Endodermal cell (in vitro differentiated cells): ENCODE results near the gene LPIN3. TPM values are rescaled to one million over a fixed set of nuclear protein-coding genes. Genes with fewer than 3 reads are reported as not detected.
A peak's percentile ranks its signal among the peaks of the same experiment; 100 is the strongest.

Experiments
- DNase-seq: peaks from one replicate; pipeline ENCODE4 v3.0.0-alpha.2; 2017
- H3K27ac ChIP-seq: 2 replicates; pipeline ENCODE4 v1.5.1; 2013; ENCODE audit warnings: mild to moderate bottlenecking, low read depth, low read length, moderate library complexity
- H3K27me3 ChIP-seq: 2 replicates; pipeline ENCODE4 v1.6.1; 2013; ENCODE audit warnings: mild to moderate bottlenecking, low read length, moderate library complexity; ENCODE audit not compliant: insufficient read depth, control insufficient read depth, poor library complexity, severe bottlenecking
- H3K36me3 ChIP-seq: 2 replicates; pipeline ENCODE4 v1.7.0; 2013; ENCODE audit warnings: mild to moderate bottlenecking, low read length, moderate library complexity; ENCODE audit not compliant: control insufficient read depth, insufficient read depth
- H3K4me1 ChIP-seq: one replicate; pipeline ENCODE4 v1.7.0; 2013; ENCODE audit warnings: low read length; ENCODE audit not compliant: control insufficient read depth, insufficient read depth
- H3K4me3 ChIP-seq: 2 replicates; pipeline ENCODE4 v1.5.1; 2013; ENCODE audit warnings: mild to moderate bottlenecking, low read length, moderate library complexity
- H3K9ac ChIP-seq: 2 replicates; pipeline ENCODE4 v1.6.1; 2013; ENCODE audit warnings: mild to moderate bottlenecking, low read length, moderate library complexity; ENCODE audit not compliant: poor library complexity, severe bottlenecking; ENCODE audit errors: extremely low read depth
- H3K9me3 ChIP-seq: 2 replicates; pipeline ENCODE4 v1.6.1; 2013; ENCODE audit warnings: mild to moderate bottlenecking, low read length, moderate library complexity; ENCODE audit not compliant: control insufficient read depth
- H3K27ac Mint-ChIP-seq: 2 replicates; pipeline ENCODE4 v1.8.0; 2020; ENCODE audit warnings: mixed read lengths
- H3K27me3 Mint-ChIP-seq: 2 replicates; pipeline ENCODE4 v1.8.0; 2021; ENCODE audit warnings: mild to moderate bottlenecking, mixed read lengths; ENCODE audit not compliant: insufficient read depth
- H3K36me3 Mint-ChIP-seq: 2 replicates; pipeline ENCODE4 v1.8.0; 2020; ENCODE audit warnings: low read depth, mixed read lengths
- H3K4me1 Mint-ChIP-seq: 2 replicates; pipeline ENCODE4 v1.8.0; 2020; ENCODE audit warnings: mixed read lengths
- H3K4me3 Mint-ChIP-seq: 2 replicates; pipeline ENCODE4 v1.8.0; 2020; ENCODE audit warnings: mild to moderate bottlenecking, moderate library complexity, mixed read lengths
- H3K9me3 Mint-ChIP-seq: 2 replicates; pipeline ENCODE4 v1.8.0; 2020; ENCODE audit warnings: mild to moderate bottlenecking, mixed read lengths
- WGBS, 2 experiments: methylation state at CpG; one replicate each; pipeline versions ENCODE4 v1.1.5 to v1.1.7; 2013; ENCODE audit warnings: missing lambda C conversion rate in 2 of 2, mixed read lengths in 1 of 2; ENCODE audit not compliant: insufficient coverage in 1 of 2, insufficient read length in 1 of 2; 5-methylcytosine and 5-hydroxymethylcytosine counted together
- total RNA-seq, 2 donors: library from RNA; stranded (reverse); fragmentation: NEBNext Ultra II Directional in 1 of 2; extraction: Animal tissue kit (Norgen Biotek cat#: 25700) in 1 of 2; gene quantifications; 2 replicates in 1 of 2; 3 replicates in 1 of 2; pipeline ENCODE4 v1.2.1, GENCODE V29; 2021
- TF ChIP-seq, protein P1 (sequence below): fragments of 200-600 bp; sonication (generic); conservative IDR thresholded peaks from 2 replicates; pipeline ENCODE4 v1.5.0; 2021; ENCODE audit warnings: antibody characterized with exemption, mild to moderate bottlenecking

The LPIN3 gene
- total RNA-seq, 2 donors from 2014 or later = 13.1 to 13.2 TPM

DNA sequence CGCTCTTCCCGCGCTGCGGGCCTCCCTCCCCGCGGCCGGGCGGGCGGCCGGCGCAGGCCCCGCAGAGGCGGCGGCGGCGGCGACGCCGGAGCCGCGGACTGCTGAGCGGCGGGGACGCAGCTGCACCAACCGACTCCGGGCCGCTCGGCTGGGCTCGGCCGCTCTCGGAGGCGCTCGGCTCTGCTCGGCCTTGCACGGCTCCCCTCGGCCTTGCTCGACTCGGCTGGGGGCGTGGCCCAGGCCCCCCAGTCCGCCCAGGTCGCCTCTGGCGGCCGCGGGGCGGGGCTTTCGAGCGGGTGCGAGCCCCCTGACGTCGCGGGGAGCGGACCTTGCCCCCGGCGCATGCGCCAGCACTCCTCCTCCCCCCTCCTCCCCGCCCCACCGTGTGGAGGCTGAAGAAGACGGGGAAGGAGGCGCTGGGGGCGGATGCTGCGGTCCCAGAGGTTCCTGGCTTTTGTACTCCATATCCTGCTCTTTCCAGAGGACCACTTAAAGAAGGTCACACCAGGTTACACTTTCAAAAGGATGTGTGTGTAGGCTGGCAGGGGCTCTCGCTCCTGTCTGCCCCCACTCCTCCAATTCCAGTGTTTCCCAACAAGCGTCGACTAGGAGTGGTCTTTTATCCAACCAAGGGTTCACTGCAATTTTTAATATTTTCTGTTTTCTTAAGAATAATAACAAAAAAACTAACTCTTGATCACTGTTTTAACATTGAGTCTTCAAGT lies 22.9 kb upstream of the LPIN3 start, which contains the start of gene ZHX3:
TSS of gene ZHX3 (minus strand) at position 186 of the 725 bp plus-strand sequence. CDS start 112,815 bp downstream, outside the sequence.
- Histone ChIP-seq H3K4me3 (peak within 1 kb of the TSS; percentile 85), H3K27me3 (peaks cover 9% of the 10 kb centered on the region), H3K36me3 (no peaks in the 10 kb centered on the region), H3K27ac (peak within 1 kb of the TSS; percentile 66), H3K9ac (peak within 1 kb of the TSS; percentile 40), H3K4me1 (no peaks in the 10 kb centered on the region), H3K9me3 (no peaks in the 10 kb centered on the region)
- DNase-seq = peak; percentile 98
- 1 to 40% methylated on average over 1 to 63 of the region's 64 CpGs for WGBS, 2 experiments
- H3K36me3 Mint-ChIP-seq = no peaks in the 10 kb centered on the region
- TF ChIP-seq, protein P1, sequence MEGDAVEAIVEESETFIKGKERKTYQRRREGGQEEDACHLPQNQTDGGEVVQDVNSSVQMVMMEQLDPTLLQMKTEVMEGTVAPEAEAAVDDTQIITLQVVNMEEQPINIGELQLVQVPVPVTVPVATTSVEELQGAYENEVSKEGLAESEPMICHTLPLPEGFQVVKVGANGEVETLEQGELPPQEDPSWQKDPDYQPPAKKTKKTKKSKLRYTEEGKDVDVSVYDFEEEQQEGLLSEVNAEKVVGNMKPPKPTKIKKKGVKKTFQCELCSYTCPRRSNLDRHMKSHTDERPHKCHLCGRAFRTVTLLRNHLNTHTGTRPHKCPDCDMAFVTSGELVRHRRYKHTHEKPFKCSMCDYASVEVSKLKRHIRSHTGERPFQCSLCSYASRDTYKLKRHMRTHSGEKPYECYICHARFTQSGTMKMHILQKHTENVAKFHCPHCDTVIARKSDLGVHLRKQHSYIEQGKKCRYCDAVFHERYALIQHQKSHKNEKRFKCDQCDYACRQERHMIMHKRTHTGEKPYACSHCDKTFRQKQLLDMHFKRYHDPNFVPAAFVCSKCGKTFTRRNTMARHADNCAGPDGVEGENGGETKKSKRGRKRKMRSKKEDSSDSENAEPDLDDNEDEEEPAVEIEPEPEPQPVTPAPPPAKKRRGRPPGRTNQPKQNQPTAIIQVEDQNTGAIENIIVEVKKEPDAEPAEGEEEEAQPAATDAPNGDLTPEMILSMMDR = no peak
- no peaks in the 10 kb centered on the region for H3K9me3 Mint-ChIP-seq
- peaks cover 20% of the 10 kb centered on the region for H3K27me3 Mint-ChIP-seq
- peaks cover 6% of the 10 kb centered on the region for H3K4me1 Mint-ChIP-seq
- no peak within 1 kb of the TSS for H3K27ac Mint-ChIP-seq
- peak within 1 kb of the TSS; percentile 69 for H3K4me3 Mint-ChIP-seq

DNA sequence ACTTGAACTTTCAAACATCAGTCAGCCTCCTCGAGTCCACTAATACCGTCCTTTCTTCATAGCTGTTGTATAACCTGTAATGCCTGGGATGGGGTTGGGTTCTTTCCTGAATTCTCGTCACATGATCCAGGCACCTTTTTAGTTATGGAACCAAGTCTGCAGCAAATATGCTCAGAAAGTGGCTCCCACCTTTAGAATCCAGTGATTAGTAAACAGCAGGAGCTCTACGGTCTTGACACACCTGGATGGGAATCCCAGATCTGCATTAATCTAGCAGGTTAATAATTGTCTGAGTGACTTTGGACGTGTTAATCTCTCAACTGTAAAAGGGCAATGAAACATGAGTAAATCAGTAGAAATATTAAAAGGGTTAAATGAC lies 22.4 kb upstream of the LPIN3 start:
- H3K4me1 ChIP-seq = no peaks in the 10 kb centered on the region
- H3K36me3 Mint-ChIP-seq = no peaks in the 10 kb centered on the region
- peak overlapping the region; percentile 69 for H3K4me3 Mint-ChIP-seq
- no peaks in the 10 kb centered on the region for H3K9me3 Mint-ChIP-seq
- H3K36me3 ChIP-seq = no peaks in the 10 kb centered on the region
- peaks cover 9% of the 10 kb centered on the region for H3K27me3 ChIP-seq
- 87 to 89% methylated on average over 3 to 5 of the region's 5 CpGs for WGBS, 2 experiments
- H3K9me3 ChIP-seq = no peaks in the 10 kb centered on the region
- peaks cover 20% of the 10 kb centered on the region for H3K27me3 Mint-ChIP-seq
- no peak for DNase-seq
- TF ChIP-seq, protein P1 = no peak
- peak overlapping the region; percentile 80 for H3K4me3 ChIP-seq
- H3K9ac ChIP-seq = no peak overlapping the region
- peaks cover 6% of the 10 kb centered on the region for H3K4me1 Mint-ChIP-seq
- no peak overlapping the region for H3K27ac Mint-ChIP-seq
- no peak overlapping the region for H3K27ac ChIP-seq

DNA sequence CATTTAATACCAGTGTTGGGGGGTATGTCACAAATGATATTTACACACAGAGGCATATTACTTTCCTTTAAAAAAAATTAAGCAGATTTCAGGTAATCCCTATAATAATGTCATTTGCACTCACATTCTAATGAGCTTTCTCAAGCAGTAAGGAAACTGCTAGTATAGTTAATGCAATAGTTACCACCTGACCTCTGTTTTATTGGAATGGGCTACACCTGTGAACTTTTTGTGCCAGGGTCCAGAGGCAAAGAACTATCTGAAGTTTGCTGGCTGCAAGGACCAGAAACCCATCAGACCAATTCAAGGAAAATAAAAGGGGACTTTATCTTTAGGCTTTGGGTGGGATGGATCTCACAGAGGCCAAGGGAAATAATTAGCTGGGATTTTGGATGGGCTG lies 20.2 kb upstream of the LPIN3 start:
- Histone ChIP-seq H3K27ac (no peak overlapping the region), H3K4me3 (no peak overlapping the region), H3K4me1 (no peaks in the 10 kb centered on the region), H3K36me3 (no peaks in the 10 kb centered on the region), H3K9me3 (no peaks in the 10 kb centered on the region), H3K9ac (no peak overlapping the region), H3K27me3 (peaks cover 9% of the 10 kb centered on the region)
- Mint-ChIP-seq H3K9me3 (no peaks in the 10 kb centered on the region), H3K36me3 (no peaks in the 10 kb centered on the region), H3K27ac (no peak overlapping the region), H3K27me3 (peaks cover 20% of the 10 kb centered on the region), H3K4me1 (peaks cover 6% of the 10 kb centered on the region), H3K4me3 (no peak overlapping the region)
- TF ChIP-seq, protein P1 = no peak
- DNase-seq = no peak
